T-cell (primary cell): Measurements from ENCODE around the gene SLC25A41. TPM values are rescaled to one million over a fixed set of nuclear protein-coding genes. Genes with fewer than 3 reads are reported as not detected.
A peak's percentile ranks its signal among the peaks of the same experiment; 100 is the strongest.

Experiments
- ATAC-seq, 4 experiments: fragments of 200-7000 bp in 3 of 4; fragments of 150-1000 bp in 1 of 4; cut with Tn5 transposase; replicated peaks in 1 of 4; 1 replicate in 3 of 4; 2 replicates in 1 of 4; pipeline ENCODE4 v1.10.0; 2021; ENCODE audit warnings: moderate library complexity in 3 of 4, mild to moderate bottlenecking in 2 of 4, moderate number of reproducible peaks in 1 of 4
- CTCF ChIA-PET, 2 donors: fragments of 300-600 bp; sonication (Branson Sonifier 250); formaldehyde crosslinking; loops; one replicate each; lab custom pipeline; 2022; ENCODE audit warnings: antibody characterized with exemption in 2 of 2; lab: Charles Lee
- POLR2A ChIA-PET, 2 donors: fragments of 300-600 bp; sonication (Branson Sonifier 250); formaldehyde crosslinking; loops; one replicate each; lab custom pipeline; 2022; ENCODE audit warnings: antibody characterized with exemption in 2 of 2; lab: Charles Lee
- DNase-seq, 35 experiments: peaks; one replicate each; pipeline versions ENCODE4 v3.0.0 to v3.0.0-alpha.2; 2013 to 2023
- H3K27ac ChIP-seq: one replicate; pipeline ENCODE4 v1.5.1; 2013; ENCODE audit warnings: low read length
- H3K27me3 ChIP-seq, 2 experiments: replicated peaks in 1 of 2; 1 replicate in 1 of 2; 2 replicates in 1 of 2; pipeline versions ENCODE4 v1.6.1 to v1.7.0; 2013; ENCODE audit warnings: low read length in 1 of 2, mixed read lengths in 1 of 2; ENCODE audit not compliant: control insufficient read depth in 2 of 2, insufficient read depth in 2 of 2; ENCODE audit errors: extremely low read depth in 1 of 2
- H3K36me3 ChIP-seq, 2 donors: 1 replicate in 1 of 2; 2 replicates in 1 of 2; pipeline versions ENCODE4 v1.6.1 to v1.7.0; 2013; ENCODE audit warnings: low read length in 1 of 2; ENCODE audit not compliant: control insufficient read depth in 2 of 2, insufficient read depth in 1 of 2; ENCODE audit errors: extremely low read depth in 1 of 2
- H3K4me1 ChIP-seq, 2 experiments: 1 replicate in 1 of 2; 2 replicates in 1 of 2; pipeline versions ENCODE4 v1.6.1 to v1.7.0; 2013; ENCODE audit warnings: low read length in 2 of 2, mixed read lengths in 1 of 2; ENCODE audit not compliant: insufficient read depth in 2 of 2, control insufficient read depth in 1 of 2; ENCODE audit errors: extremely low read depth in 1 of 2
- H3K4me3 ChIP-seq, 2 donors: 1 replicate in 1 of 2; 2 replicates in 1 of 2; pipeline versions ENCODE4 v1.5.1 to v1.7.0; 2013; ENCODE audit warnings: mild to moderate bottlenecking in 2 of 2, low read length in 1 of 2, moderate library complexity in 1 of 2; ENCODE audit not compliant: control insufficient read depth in 1 of 2; ENCODE audit errors: extremely low read depth in 1 of 2
- H3K9me3 ChIP-seq: 2 replicates; pipeline ENCODE4 v1.7.0; 2013
- H3K27ac Mint-ChIP-seq, 2 donors: one replicate each; pipeline ENCODE4 v1.8.0; 2020 to 2021; ENCODE audit warnings: mild to moderate bottlenecking in 2 of 2, mixed read lengths in 2 of 2
- H3K27me3 Mint-ChIP-seq, 2 donors: one replicate each; pipeline ENCODE4 v1.8.0; 2021 to 2022; ENCODE audit warnings: mixed read lengths in 2 of 2
- H3K36me3 Mint-ChIP-seq: one replicate; pipeline ENCODE4 v1.8.0; 2021; ENCODE audit warnings: mixed read lengths
- H3K4me1 Mint-ChIP-seq, 3 donors: one replicate each; pipeline ENCODE4 v1.8.0; 2020 to 2022; ENCODE audit warnings: mixed read lengths in 3 of 3, mild to moderate bottlenecking in 1 of 3
- H3K4me3 Mint-ChIP-seq, 3 donors: one replicate each; pipeline ENCODE4 v1.8.0; 2020 to 2022; ENCODE audit warnings: mild to moderate bottlenecking in 3 of 3, mixed read lengths in 3 of 3, moderate library complexity in 3 of 3
- H3K9me3 Mint-ChIP-seq, 3 donors: one replicate each; pipeline ENCODE4 v1.8.0; 2020 to 2022; ENCODE audit warnings: mixed read lengths in 3 of 3
- WGBS: methylation state at CpG from one replicate; pipeline ENCODE4 v1.1.5; 2013; ENCODE audit warnings: missing lambda C conversion rate; ENCODE audit not compliant: insufficient coverage; 5-methylcytosine and 5-hydroxymethylcytosine counted together
- total RNA-seq, 35 experiments: library from RNA in 6 of 35; stranded (reverse) in 6 of 35; fragments of 120-200 nt in 1 of 35; gene quantifications; one replicate each; pipeline versions ENCODE4 v1.2.1 to v1.2.4 and lab custom pipeline; 2013 to 2026

The SLC25A41 gene
- under 1 TPM in 3 of 5 donors, not detected in 2; 0.33 to 0.35 (median 0.33) TPM for total RNA-seq
- not detected for total RNA-seq (2013)
- 0 to 0.25 (median 0) reads per million in 29 experiments for total RNA-seq (lab: John Stamatoyannopoulos, UW)

GRCh38 chr19:6433663-6434062 is at the start of gene SLC25A41:
Gene SLC25A41, minus strand, starts transcription at chr19:6433763. Its CDS starts 70 bp downstream, at chr19:6433693.
- ATAC-seq, result no peak
- no peak for DNase-seq
- no peaks in the 10 kb centered on the region for H3K27me3 Mint-ChIP-seq
- 89% methylated on average over 6 of the region's 10 CpGs for WGBS
- H3K36me3 Mint-ChIP-seq, result no peaks in the 10 kb centered on the region
- ChIA-PET CTCF (no interaction called here), POLR2A (no interaction called here)
- H3K4me1 Mint-ChIP-seq, result peaks cover 0 to 7% (median 2%) of the 10 kb centered on the region in 3 donors
- Histone ChIP-seq H3K27ac (no peak within 1 kb of the TSS), H3K4me3 (no peak within 1 kb of the TSS), H3K27me3 (peaks cover 0 to 6% of the 10 kb centered on the region in 2 experiments), H3K9me3 (no peaks in the 10 kb centered on the region), H3K36me3 (no peaks in the 10 kb centered on the region), H3K4me1 (peaks cover 0 to 7% of the 10 kb centered on the region in 2 experiments)
- H3K9me3 Mint-ChIP-seq, result no peaks in the 10 kb centered on the region
- H3K27ac Mint-ChIP-seq, result no peak within 1 kb of the TSS
- H3K4me3 Mint-ChIP-seq, result no peak within 1 kb of the TSS

DNA sequence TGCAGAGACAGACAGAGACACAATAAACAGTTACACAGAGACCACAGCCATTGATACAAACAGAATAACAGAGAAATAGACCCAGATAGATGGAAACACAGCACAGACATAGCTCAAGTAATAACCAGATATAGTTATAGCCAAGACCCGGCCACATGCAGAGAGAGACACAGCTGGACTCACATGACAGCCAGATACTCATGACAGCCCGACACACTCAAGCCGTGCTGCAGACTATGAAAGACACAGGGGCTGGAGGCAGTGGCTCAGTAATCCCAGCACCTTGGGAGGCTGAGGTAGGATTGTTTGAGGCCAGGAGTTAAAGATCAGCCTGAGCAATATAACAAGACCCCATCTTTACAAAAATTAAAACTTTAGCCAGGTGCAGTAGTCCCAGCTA is 49.7 kb upstream of the SLC25A41 start:
- POLR2A ChIA-PET, result interaction anchor here in 1 of 2 donors (0.6 kb wide), 1 partner anchor 21 kb away, joined by 4 read pairs; no protein-coding TSS in a partner anchor
- ATAC-seq, result no peak

GRCh38 chr19:6482343-6482686 is 48.8 kb upstream of the SLC25A41 start:
- POLR2A ChIA-PET, result no interaction called here
- CTCF ChIA-PET, result no interaction called here
- peaks cover 0 to 17% of the 10 kb centered on the region in 2 donors for H3K36me3 ChIP-seq
- H3K4me3 ChIP-seq, result peak overlapping the region; percentile 88 to 90
- no peaks in the 10 kb centered on the region for H3K9me3 ChIP-seq
- ATAC-seq, result peak in 1 of 4 experiments; percentile 11
- peak in 1 of 35 experiments; percentile 17 for DNase-seq
- H3K27ac Mint-ChIP-seq, result peak overlapping the region; percentile 97 to 100
- no peaks in the 10 kb centered on the region for H3K27me3 ChIP-seq
- peak overlapping the region; percentile 96 for H3K27ac ChIP-seq
- peaks cover 14 to 39% of the 10 kb centered on the region in 2 experiments for H3K4me1 ChIP-seq
- no peaks in the 10 kb centered on the region for H3K36me3 Mint-ChIP-seq
- no peaks in the 10 kb centered on the region for H3K9me3 Mint-ChIP-seq
- H3K27me3 Mint-ChIP-seq, result no peaks in the 10 kb centered on the region
- H3K4me1 Mint-ChIP-seq, result peaks cover 40 to 45% (median 44%) of the 10 kb centered on the region in 3 donors
- WGBS, result 85% methylated on average over 6 of the region's 8 CpGs
- peak overlapping the region; percentile 81 to 97 (median 93) for H3K4me3 Mint-ChIP-seq

More for the DNA sequence above, 49.7 kb upstream of the SLC25A41 start:
- H3K4me1 ChIP-seq, result peaks cover 14 to 39% of the 10 kb centered on the region in 2 experiments
- no peaks in the 10 kb centered on the region for H3K27me3 ChIP-seq
- DNase-seq, result no peak
- Mint-ChIP-seq H3K36me3 (no peaks in the 10 kb centered on the region), H3K27me3 (no peaks in the 10 kb centered on the region), H3K4me3 (peak overlapping the region in 2 of 3 donors; percentile 2 to 4), H3K4me1 (peaks cover 40 to 45% (median 44%) of the 10 kb centered on the region in 3 donors), H3K27ac (peak overlapping the region; percentile 97 to 100), H3K9me3 (no peaks in the 10 kb centered on the region)
- 100% methylated on average over 1 of the region's 3 CpGs for WGBS
- no peak overlapping the region for H3K4me3 ChIP-seq
- no peak overlapping the region for H3K27ac ChIP-seq
- CTCF ChIA-PET, result interaction anchor here in 1 of 2 donors (0.5 kb wide), 1 partner anchor 122 kb away, joined by 4 read pairs; the partner anchor contains the start of gene CLPP
- H3K9me3 ChIP-seq, result no peaks in the 10 kb centered on the region
- peaks cover 0 to 11% of the 10 kb centered on the region in 2 donors for H3K36me3 ChIP-seq

- Histone ChIP-seq H3K4me3 (peak within 1 kb of the TSS; percentile 88 to 90), H3K27me3 (no peaks in the 10 kb centered on the region), H3K9me3 (no peaks in the 10 kb centered on the region), H3K4me1 (peaks cover 14 to 44% of the 10 kb centered on the region in 2 experiments), H3K27ac (peak within 1 kb of the TSS; percentile 96), H3K36me3 (peaks cover 4 to 23% of the 10 kb centered on the region in 2 donors)
- ChIA-PET CTCF (interaction anchor here in 1 of 2 donors (0.5 to 2.0 kb wide), 6 partner anchors 21 to 858 kb away, joined by 3 to 6 read pairs (median 3); partner anchors contain the start of gene KHSRP), POLR2A (interaction anchor here (0.5 to 0.8 kb wide), 2 partner anchors 10 to 57 kb away, joined by 3 read pairs; partner anchors contain the start of gene KHSRP (in 1 of the 2))
- WGBS, result 14% methylated on average over 9 of the region's 24 CpGs
- no peaks in the 10 kb centered on the region for H3K27me3 Mint-ChIP-seq
- peak; percentile 45 to 77 (median 64) for DNase-seq
- H3K27ac Mint-ChIP-seq, result peak within 1 kb of the TSS; percentile 97 to 100
- H3K36me3 Mint-ChIP-seq, result no peaks in the 10 kb centered on the region
- H3K4me1 Mint-ChIP-seq, result peaks cover 40 to 45% (median 44%) of the 10 kb centered on the region in 3 donors
- peak; percentile 85 to 95 (median 92) for ATAC-seq
- H3K4me3 Mint-ChIP-seq, result peak within 1 kb of the TSS; percentile 81 to 97 (median 93)
- H3K9me3 Mint-ChIP-seq, result no peaks in the 10 kb centered on the region
Measured at GRCh38 chr19:6481541-6482342, 48.2 kb upstream of the SLC25A41 start, which contains the start of gene DENND1C. Gene DENND1C, minus strand, starts transcription at chr19:6481787. Its CDS starts 92 bp downstream, at chr19:6481695.

DNA sequence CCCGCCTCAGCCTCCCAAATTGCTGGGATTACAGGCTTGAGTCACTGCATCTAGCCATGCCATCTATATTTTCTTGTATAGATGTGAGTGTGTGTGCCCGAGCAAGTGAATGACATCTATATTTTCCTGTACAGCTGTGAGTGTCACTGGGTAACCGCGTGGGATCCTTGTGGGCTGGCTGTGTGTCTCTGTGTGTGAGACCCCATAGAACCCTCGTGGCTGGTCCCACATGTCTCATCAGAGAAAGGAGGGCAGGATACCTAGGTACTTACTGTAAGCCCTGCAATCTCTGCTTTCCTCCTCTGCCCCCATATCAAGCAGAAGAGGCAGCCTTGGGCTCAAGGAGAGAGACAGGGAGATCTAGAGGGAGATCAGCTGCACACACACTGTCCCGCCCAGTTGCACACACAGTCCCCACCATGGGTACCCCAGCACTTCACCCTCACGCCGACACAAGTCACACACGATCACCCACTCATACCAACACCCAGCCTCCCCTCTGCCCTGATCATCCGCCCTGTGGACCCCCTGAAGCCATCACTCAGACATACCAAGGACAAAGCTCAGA is 47.4 kb upstream of the SLC25A41 start:
- CTCF ChIA-PET, result interaction anchor here in 1 of 2 donors (0.5 to 2.0 kb wide), 6 partner anchors 22 to 857 kb away, joined by 3 to 6 read pairs (median 3); partner anchors contain the start of gene KHSRP
- ATAC-seq (peak; percentile 33 to 37 (median 35)), DNase-seq (peak in 4 of 35 experiments; percentile 8 to 25 (median 17))
- H3K9me3 ChIP-seq, result no peaks in the 10 kb centered on the region
- H3K4me3 ChIP-seq, result peak overlapping the region; percentile 88 to 90
- 5% methylated on average over 6 of the region's 10 CpGs for WGBS
- peak overlapping the region; percentile 81 to 97 (median 93) for H3K4me3 Mint-ChIP-seq
- H3K27ac ChIP-seq, result peak overlapping the region; percentile 96
- H3K27ac Mint-ChIP-seq, result peak overlapping the region; percentile 97 to 100
- H3K27me3 Mint-ChIP-seq, result no peaks in the 10 kb centered on the region
- peaks cover 10 to 31% of the 10 kb centered on the region in 2 donors for H3K36me3 ChIP-seq
- POLR2A ChIA-PET, result interaction anchor here (0.5 to 0.8 kb wide), 2 partner anchors 11 to 56 kb away, joined by 3 read pairs; partner anchors contain the start of gene KHSRP (in 1 of the 2)
- H3K9me3 Mint-ChIP-seq, result no peaks in the 10 kb centered on the region
- peaks cover 43 to 45% (median 44%) of the 10 kb centered on the region in 3 donors for H3K4me1 Mint-ChIP-seq
- H3K27me3 ChIP-seq, result no peaks in the 10 kb centered on the region
- H3K4me1 ChIP-seq, result peaks cover 14 to 53% of the 10 kb centered on the region in 2 experiments
- no peaks in the 10 kb centered on the region for H3K36me3 Mint-ChIP-seq
